IMR-90 (cell line): Measurements from ENCODE around the gene TRPC4AP. TPM values are rescaled to one million over a fixed set of nuclear protein-coding genes. Genes with fewer than 3 reads are reported as not detected.

Experiments used
- ATAC-seq: fragments of 200-7000 bp; cut with Tn5 transposase; 2 replicates; pipeline ENCODE4 v1.9.1; 2020; ENCODE audit warnings: low read depth, mild to moderate bottlenecking, moderate library complexity
- BruUV-seq: library from RNA; stranded (reverse); fragments of 400-500 nt; replicated peaks from 2 replicates; lab custom pipeline; 2021; lab: Mats Ljungman, UMichigan
- CTCF ChIA-PET: fragments of 300-600 bp; formaldehyde crosslinking; extraction: SDS; loops from one replicate; lab custom pipeline; 2021; ENCODE audit warnings: antibody characterized with exemption; lab: Yijun Ruan, JAX
- POLR2A ChIA-PET: fragments of 300-600 bp; sonication (Branson Sonifier 250); formaldehyde crosslinking; loops from one replicate; lab custom pipeline; 2022; ENCODE audit warnings: antibody characterized with exemption; ENCODE audit not compliant: unreplicated experiment; lab: Charles Lee
- DNase-seq: peaks from one replicate; pipeline ENCODE4 v3.0.0; 2013
- H2AFZ ChIP-seq: replicated peaks from 2 replicates; pipeline ENCODE3; 2013; ENCODE audit warnings: low read length, mild to moderate bottlenecking; ENCODE audit not compliant: poor library complexity
- H2AK5ac ChIP-seq: 2 replicates; pipeline ENCODE4 v1.6.1; 2013; ENCODE audit warnings: low read depth, low read length, inconsistent platforms
- H2AK9ac ChIP-seq: replicated peaks from 2 replicates; pipeline ENCODE3; 2013; ENCODE audit warnings: mild to moderate bottlenecking, low read depth, low read length, moderate library complexity; ENCODE audit not compliant: poor library complexity
- H2BK120ac ChIP-seq: 2 replicates; pipeline ENCODE4 v1.6.1; 2013; ENCODE audit warnings: low read depth, low read length, inconsistent platforms
- H2BK15ac ChIP-seq: 3 replicates; pipeline ENCODE4 v1.6.1; 2013; ENCODE audit warnings: low read depth, low read length, inconsistent platforms
- H2BK20ac ChIP-seq: 2 replicates; pipeline ENCODE4 v1.6.1; 2013; ENCODE audit warnings: low read depth, mild to moderate bottlenecking, inconsistent platforms, low read length, moderate library complexity
- H2BK5ac ChIP-seq: 2 replicates; pipeline ENCODE4 v1.6.1; 2013; ENCODE audit warnings: mild to moderate bottlenecking, low read depth, low read length, inconsistent platforms; ENCODE audit not compliant: poor library complexity, severe bottlenecking
- H3K14ac ChIP-seq: replicated peaks from 2 replicates; pipeline ENCODE4 v1.6.1; 2013; ENCODE audit warnings: low read depth, low read length, inconsistent platforms
- H3K18ac ChIP-seq: 2 replicates; pipeline ENCODE4 v1.6.1; 2013; ENCODE audit warnings: low read depth, low read length, control low read depth
- H3K23ac ChIP-seq: 2 replicates; pipeline ENCODE4 v1.6.1; 2013; ENCODE audit warnings: low read depth, low read length, inconsistent platforms
- H3K27ac ChIP-seq: 2 replicates; pipeline ENCODE4 v1.5.1; 2013; ENCODE audit warnings: mild to moderate bottlenecking, control low read depth, low read length; ENCODE audit not compliant: insufficient read depth
- H3K27me3 ChIP-seq: 2 replicates; pipeline ENCODE4 v1.6.1; 2013; ENCODE audit warnings: low read length; ENCODE audit not compliant: control insufficient read depth, insufficient read depth
- H3K36me3 ChIP-seq: 2 replicates; pipeline ENCODE4 v1.6.1; 2013; ENCODE audit warnings: low read length, mixed read lengths; ENCODE audit not compliant: control insufficient read depth, insufficient read depth
- H3K4ac ChIP-seq: 2 replicates; pipeline ENCODE4 v1.6.1; 2013; ENCODE audit warnings: low read depth, low read length, inconsistent platforms
- H3K4me1 ChIP-seq: 2 replicates; pipeline ENCODE4 v1.6.1; 2013; ENCODE audit warnings: low read length, mixed read lengths; ENCODE audit not compliant: control insufficient read depth, insufficient read depth
- H3K4me2 ChIP-seq: 2 replicates; pipeline ENCODE4 v1.6.1; 2013; ENCODE audit warnings: low read depth, mild to moderate bottlenecking, control low read depth, low read length, moderate library complexity
- H3K4me3 ChIP-seq: 2 replicates; pipeline ENCODE4 v1.5.1; 2013; ENCODE audit warnings: low read depth, mild to moderate bottlenecking, control low read depth, low read length, moderate library complexity; ENCODE audit not compliant: insufficient read depth
- H3K56ac ChIP-seq: 2 replicates; pipeline ENCODE4 v1.6.1; 2013; ENCODE audit warnings: low read length, inconsistent platforms; ENCODE audit not compliant: insufficient read depth; ENCODE audit errors: extremely low read depth
- H3K79me1 ChIP-seq, 2 experiments: 2 replicates each; pipeline ENCODE4 v1.6.1; 2013; ENCODE audit warnings: low read length in 2 of 2, inconsistent platforms in 1 of 2, low read depth in 1 of 2
- H3K9ac ChIP-seq: 2 replicates; pipeline ENCODE4 v1.6.1; 2013; ENCODE audit warnings: low read depth, low read length, control low read depth
- H3K9me1 ChIP-seq: 2 replicates; pipeline ENCODE4 v1.6.1; 2013; ENCODE audit warnings: low read length, inconsistent platforms; ENCODE audit not compliant: insufficient read depth
- H3K9me3 ChIP-seq: 2 replicates; pipeline ENCODE4 v1.6.1; 2013; ENCODE audit warnings: low read length; ENCODE audit not compliant: control insufficient read depth, insufficient read depth
- H4K20me1 ChIP-seq: 2 replicates; pipeline ENCODE4 v1.6.1; 2013; ENCODE audit warnings: low read length, inconsistent platforms; ENCODE audit not compliant: insufficient read depth
- H4K5ac ChIP-seq: 2 replicates; pipeline ENCODE4 v1.6.1; 2013; ENCODE audit warnings: mild to moderate bottlenecking, low read depth, low read length, control low read depth
- H4K8ac ChIP-seq, 2 experiments: 2 replicates each; pipeline ENCODE4 v1.6.1; 2013; ENCODE audit warnings: low read depth in 2 of 2, low read length in 2 of 2, control low read depth in 1 of 2, inconsistent platforms in 1 of 2
- H4K91ac ChIP-seq: 2 replicates; pipeline ENCODE4 v1.6.1; 2013; ENCODE audit warnings: low read depth, low read length, inconsistent platforms; ENCODE audit not compliant: insufficient read depth
- FOS ChIP-seq: fragments of 150-350 bp; IDR thresholded peaks from 2 replicates; pipeline ENCODE4 v1.6.1; 2016; ENCODE audit warnings: low read depth, low read length
- POLR2A ChIP-seq: IDR thresholded peaks from 2 replicates; pipeline ENCODE4 v1.6.1; 2012; ENCODE audit warnings: mild to moderate bottlenecking, low read depth, low read length
- SMC3 ChIP-seq: fragments of 150-350 bp; IDR thresholded peaks from 2 replicates; pipeline ENCODE4 v1.6.1; 2016; ENCODE audit warnings: low read depth, mild to moderate bottlenecking, antibody characterized with exemption, low read length, moderate library complexity
- dilution Hi-C: fragments of 300-500 bp; cut with HindIII; formaldehyde crosslinking; loops from one replicate; pipeline ENCODE4 v1.14.3; 2018; ENCODE audit warnings: low sequenced_read_pairs; ENCODE audit not compliant: unreplicated experiment
- in situ Hi-C: fragments of 300-500 bp; cut with MboI; formaldehyde crosslinking; loops from 3 replicates; pipeline ENCODE4 v1.14.3; 2019; ENCODE audit warnings: low sequenced_read_pairs, inconsistent platforms, mixed read lengths
- intact Hi-C: fragments of 100-400 bp; cut with micrococcal nuclease; formaldehyde crosslinking; loops from 2 replicates; pipeline ENCODE4 v1.10.0; 2022
- polyA plus RNA-seq, 3 experiments: library from polyadenylated mRNA; depleted of rRNA; stranded (reverse); fragments of >200 nt; gene quantifications; 2 replicates each; pipeline ENCODE4 v1.2.3, GENCODE V29; 2012; ENCODE audit warnings: low replicate concordance in 1 of 3
- total RNA-seq: library from RNA; depleted of rRNA; stranded (reverse); fragments of >200 nt; gene quantifications from 2 replicates; pipeline ENCODE4 v1.2.3, GENCODE V29; 2012

TRPC4AP gene
- total and polyA plus RNA-seq, 2 of the 4 experiments (the other 2 are of a cell fraction) = 41.0 to 81.0 TPM

DNA sequence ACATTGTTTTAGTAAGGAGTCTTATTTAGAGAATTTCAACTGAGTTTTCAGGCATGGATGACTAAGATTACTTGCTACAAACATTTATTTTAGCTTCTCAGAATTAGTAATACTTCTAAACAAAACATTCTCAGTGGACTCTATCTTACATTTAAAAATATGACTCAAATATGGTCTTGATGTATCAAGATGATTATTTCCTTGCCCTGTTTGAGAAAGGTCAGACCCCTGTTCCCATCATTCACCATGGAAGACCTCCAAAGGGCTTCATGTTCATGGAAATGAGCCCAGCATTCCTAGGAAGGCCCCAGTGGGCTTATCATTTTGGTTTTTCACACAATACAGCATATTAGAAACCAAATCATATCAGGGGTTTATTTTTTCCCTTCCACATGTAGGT, 24.6 kb upstream of the TRPC4AP start:
- Histone ChIP-seq H3K56ac (0 out of 2 replicates have a peak overlapping the region, but pooled peaks have one; percentile 8), H2AK5ac (no peak overlapping the region; the same call in 1 of the 2 replicates), H3K4me2 (peak overlapping the region; percentile 86), H4K91ac (0 out of 2 replicates have a peak overlapping the region, but pooled peaks have one; percentile 64), H3K27me3 (no peaks in the 10 kb centered on the region), H3K36me3 (peaks cover 28% of the 10 kb centered on the region), H4K5ac (no peak overlapping the region), H3K18ac (peak overlapping the region; percentile 81; the same call in 1 of the 2 replicates), H2BK120ac (no peak overlapping the region; the same call in 1 of the 2 replicates), H3K9ac (no peak overlapping the region), H2AFZ (no peak overlapping the region), H2BK20ac (peak overlapping the region; percentile 7; the same call in 1 of the 2 replicates), H3K9me1 (peaks cover 34% of the 10 kb centered on the region), H4K20me1 (peaks cover 2% of the 10 kb centered on the region; the same call in 1 of the 2 replicates), H3K4me1 (peaks cover 32% of the 10 kb centered on the region), H2BK5ac (peak overlapping the region; percentile 89), H3K4ac (peak overlapping the region; percentile 54; the same call in 1 of the 2 replicates), H3K23ac (no peak overlapping the region), H2BK15ac (peak overlapping the region; percentile 59; the same call in 1 of the 3 replicates), H4K8ac (no peak overlapping the region; a peak in 1 of 4 replicates), H3K79me1 (peaks cover 5 to 31% of the 10 kb centered on the region in 2 experiments; a peak in 1 of 4 replicates), H3K9me3 (no peaks in the 10 kb centered on the region), H3K27ac (peak overlapping the region; percentile 66), H3K14ac (no peak overlapping the region), H2AK9ac (no peak overlapping the region), H3K4me3 (no peak overlapping the region)
- no TSS peak for BruUV-seq
- ATAC-seq = peak; percentile 64
- intact Hi-C loops (no loop called here), in situ Hi-C loops (no loop called here), dilution Hi-C loops (no loop called here)
- ChIA-PET CTCF (interaction anchor here (0.7 to 2.2 kb wide), 2 partner anchors 21 to 97 kb away, joined by 4 to 11 read pairs; no protein-coding TSS in a partner anchor), POLR2A (no interaction called here)
- no peak for TF ChIP-seq SMC3
- TF ChIP-seq FOS = peak; percentile 37; the same call in 1 of the 2 replicates
- no peak for TF ChIP-seq POLR2A
- DNase-seq = peak; percentile 74
